GM12891 (cell line): ENCODE measurements around the gene EHBP1.

Experiments
- POLR2A ChIP-seq: IDR thresholded peaks from 2 replicates; pipeline ENCODE4 v1.6.1; 2011; ENCODE audit warnings: low read depth, low read length, control low read depth
- POLR2AphosphoS5 ChIP-seq: IDR thresholded peaks from 2 replicates; pipeline ENCODE4 v1.6.1; 2011; ENCODE audit warnings: low read depth, low read length, control low read depth
- POU2F2 ChIP-seq: IDR thresholded peaks from 2 replicates; pipeline ENCODE4 v1.6.1; 2011; ENCODE audit warnings: low read depth, mild to moderate bottlenecking, control low read depth, low read length, moderate library complexity
- TAF1 ChIP-seq: IDR thresholded peaks from 2 replicates; pipeline ENCODE4 v1.6.1; 2011; ENCODE audit warnings: low read depth, low read length, control low read depth

- TF ChIP-seq POLR2A (no peak), POU2F2 (no peak), POLR2AphosphoS5 (no peak), TAF1 (no peak)
Observed at GRCh38 chr2:62999905-63000304, 294.4 kb downstream of the EHBP1 start.
